Skin epidermis (tissue), 12 donors: ENCODE results near the gene TIMELESS.
A peak's percentile ranks its signal among the peaks of the same experiment; 100 is the strongest.
"Not testable (repeated sequence)": the region's sequence is repeated elsewhere in the genome, so short reads cannot be mapped to it uniquely, and the experiment has no call there.

Experiments used
- H3K27ac ChIP-seq, 21 experiments: fragments of 200-600 bp; sonication (generic) in 11 of 21; one replicate each; pipeline ENCODE4 v1.5.0; 2020; ENCODE audit warnings: mild to moderate bottlenecking in 3 of 21, inconsistent platforms in 2 of 21, moderate library complexity in 2 of 21
- H3K4me3 ChIP-seq, 7 experiments: fragments of 200-600 bp; sonication (generic) in 2 of 7; one replicate each; pipeline ENCODE4 v1.5.0; 2020; ENCODE audit warnings: inconsistent platforms in 2 of 7, mild to moderate bottlenecking in 2 of 7, moderate library complexity in 1 of 7

TIMELESS gene

GRCh38 chr12:56411781-56412639, 37.2 kb downstream of the TIMELESS start:
- Histone ChIP-seq H3K27ac (peak overlapping the region in 1 of 21 experiments; percentile 22), H3K4me3 (no peak overlapping the region)

GRCh38 chr12:56410768-56411167, 38.5 kb downstream of the TIMELESS start:
- no peak overlapping the region for H3K27ac ChIP-seq
- no peak overlapping the region for H3K4me3 ChIP-seq

GRCh38 chr12:56408799-56409417, 40.3 kb downstream of the TIMELESS start:
- Histone ChIP-seq H3K27ac (no peak overlapping the region), H3K4me3 (no peak overlapping the region)

- H3K27ac ChIP-seq, H3K4me3 ChIP-seq: not testable (repeated sequence)
Observed at GRCh38 chr12:56404227-56404626, 45.0 kb downstream of the TIMELESS start.

- not testable (repeated sequence) for H3K27ac ChIP-seq, H3K4me3 ChIP-seq
Observed at GRCh38 chr12:56401612-56402011, 47.6 kb downstream of the TIMELESS start.

GRCh38 chr12:56401125-56401524, 48.1 kb downstream of the TIMELESS start:
- H3K27ac ChIP-seq = not testable (repeated sequence)

GRCh38 chr12:56399466-56399865, 49.8 kb downstream of the TIMELESS start:
- H3K27ac ChIP-seq, H3K4me3 ChIP-seq: not testable (repeated sequence)

More at GRCh38 chr12:56401125-56401524, 48.1 kb downstream of the TIMELESS start:
- not testable (repeated sequence) for H3K4me3 ChIP-seq

- no peak overlapping the region for H3K4me3 ChIP-seq
Observed at GRCh38 chr12:56398324-56398723, 50.9 kb downstream of the TIMELESS start.

GRCh38 chr12:56392331-56392730, 56.9 kb downstream of the TIMELESS start:
- Histone ChIP-seq H3K27ac (no peak overlapping the region), H3K4me3 (no peak overlapping the region)

More at GRCh38 chr12:56398324-56398723, 50.9 kb downstream of the TIMELESS start:
- H3K27ac ChIP-seq = no peak overlapping the region

- Histone ChIP-seq H3K4me3 (no peak overlapping the region), H3K27ac (no peak overlapping the region)
Observed at GRCh38 chr12:56391721-56392120, 57.5 kb downstream of the TIMELESS start.

- H3K4me3 ChIP-seq = no peak overlapping the region
- H3K27ac ChIP-seq = no peak overlapping the region
Observed at GRCh38 chr12:56389412-56389811, 59.8 kb downstream of the TIMELESS start.

- H3K27ac ChIP-seq = no peak overlapping the region
- no peak overlapping the region for H3K4me3 ChIP-seq
Observed at GRCh38 chr12:56387152-56387736, 62.0 kb downstream of the TIMELESS start.

- Histone ChIP-seq H3K4me3 (no peak overlapping the region), H3K27ac (no peak overlapping the region)
Observed at GRCh38 chr12:56385873-56386272, 63.4 kb downstream of the TIMELESS start.

- Histone ChIP-seq H3K4me3 (no peak overlapping the region), H3K27ac (no peak overlapping the region)
Observed at GRCh38 chr12:56382611-56383010, 66.6 kb downstream of the TIMELESS start.

- H3K27ac ChIP-seq = no peak overlapping the region
- no peak overlapping the region for H3K4me3 ChIP-seq
Observed at GRCh38 chr12:56377989-56378316, 71.3 kb downstream of the TIMELESS start.

- H3K4me3 ChIP-seq = no peak overlapping the region
- H3K27ac ChIP-seq = no peak overlapping the region
Observed at GRCh38 chr12:56377310-56377988, 71.8 kb downstream of the TIMELESS start.

GRCh38 chr12:56375598-56376434, 73.4 kb downstream of the TIMELESS start:
- peak overlapping the region in 1 of 21 experiments; percentile 33 for H3K27ac ChIP-seq
- H3K4me3 ChIP-seq = no peak overlapping the region

- Histone ChIP-seq H3K4me3 (no peak overlapping the region), H3K27ac (peak overlapping the region in 1 of 21 experiments; percentile 33)
Observed at GRCh38 chr12:56374726-56375597, 74.3 kb downstream of the TIMELESS start.
